Mesodermal cell (in vitro differentiated cells): ENCODE data around the gene TMEM229B.
"Not testable (repeated sequence)": the region's sequence is repeated elsewhere in the genome, so short reads cannot be mapped to it uniquely, and the experiment has no call there.

Source experiments
- H3K27ac ChIP-seq: 2 replicates; pipeline ENCODE4 v1.7.0; 2013; ENCODE audit warnings: mild to moderate bottlenecking, low read depth, low read length, moderate library complexity; ENCODE audit not compliant: severe bottlenecking
- H3K36me3 ChIP-seq: 2 replicates; pipeline ENCODE4 v1.7.1; 2013; ENCODE audit warnings: mild to moderate bottlenecking, low read length, moderate library complexity; ENCODE audit not compliant: control insufficient read depth, insufficient read depth
- H3K4me1 ChIP-seq: one replicate; pipeline ENCODE4 v1.7.1; 2013; ENCODE audit warnings: mild to moderate bottlenecking, low read length; ENCODE audit not compliant: insufficient read depth, control insufficient read depth, poor library complexity, severe bottlenecking
- H3K4me3 ChIP-seq: 2 replicates; pipeline ENCODE4 v1.7.0; 2013; ENCODE audit warnings: low read length, control low read depth, mild to moderate bottlenecking; ENCODE audit not compliant: insufficient read depth, poor library complexity, severe bottlenecking; ENCODE audit errors: extremely low read depth
- H3K9me3 ChIP-seq: 2 replicates; pipeline ENCODE4 v1.7.1; 2013; ENCODE audit warnings: mild to moderate bottlenecking, low read length, moderate library complexity; ENCODE audit not compliant: control insufficient read depth
- WGBS, 2 experiments: methylation state at CpG; one replicate each; pipeline ENCODE4 v1.1.5; 2013; ENCODE audit warnings: missing lambda C conversion rate in 2 of 2; ENCODE audit not compliant: insufficient coverage in 2 of 2; 5-methylcytosine and 5-hydroxymethylcytosine counted together

Gene TMEM229B

GRCh38 chr14:67457782-67458181, 30.7 kb downstream of the TMEM229B start:
- WGBS, 2 experiments = 28 to 32% methylated on average over 6 of the region's 6 CpGs
- H3K27ac ChIP-seq = no peak overlapping the region
- H3K9me3 ChIP-seq = no peaks in the 10 kb centered on the region
- H3K4me1 ChIP-seq = no peaks in the 10 kb centered on the region
- no peak overlapping the region for H3K4me3 ChIP-seq
- no peaks in the 10 kb centered on the region for H3K36me3 ChIP-seq

- Histone ChIP-seq H3K27ac (no peak overlapping the region), H3K4me1 (no peaks in the 10 kb centered on the region), H3K36me3 (no peaks in the 10 kb centered on the region), H3K9me3 (no peaks in the 10 kb centered on the region), H3K4me3 (no peak overlapping the region)
- 89 to 96% methylated on average over 3 to 4 of the region's 5 CpGs for WGBS, 2 experiments
Observed at GRCh38 chr14:67456732-67457131, 31.8 kb downstream of the TMEM229B start.

- H3K4me1 ChIP-seq = no peaks in the 10 kb centered on the region
- 96 to 100% methylated on average over 2 to 4 of the region's 5 CpGs for WGBS, 2 experiments
- H3K9me3 ChIP-seq = peaks cover 12% of the 10 kb centered on the region
- H3K27ac ChIP-seq = no peak overlapping the region
- no peak overlapping the region for H3K4me3 ChIP-seq
- H3K36me3 ChIP-seq = no peaks in the 10 kb centered on the region
Observed at GRCh38 chr14:67453575-67454300, 34.8 kb downstream of the TMEM229B start.

- H3K4me3 ChIP-seq, H3K36me3 ChIP-seq, H3K4me1 ChIP-seq, H3K27ac ChIP-seq: not testable (repeated sequence)
- WGBS, 2 experiments = 100% methylated on average over 5 of the region's 6 CpGs; no CpG with 5 or more reads in 1 of the 2 experiments
- peaks cover 12% of the 10 kb centered on the region for H3K9me3 ChIP-seq
Observed at GRCh38 chr14:67451667-67452066, 36.9 kb downstream of the TMEM229B start.

GRCh38 chr14:67449096-67449495, 39.4 kb downstream of the TMEM229B start:
- Histone ChIP-seq H3K27ac (no peak overlapping the region), H3K4me1 (peaks cover 9% of the 10 kb centered on the region), H3K9me3 (peaks cover 12% of the 10 kb centered on the region), H3K36me3 (no peaks in the 10 kb centered on the region), H3K4me3 (no peak overlapping the region)
- WGBS, 2 experiments = 86 to 92% methylated on average over 1 to 2 of the region's 2 CpGs

- peaks cover 13% of the 10 kb centered on the region for H3K4me1 ChIP-seq
- no peak overlapping the region for H3K27ac ChIP-seq
- H3K9me3 ChIP-seq = peaks cover 12% of the 10 kb centered on the region
- no peaks in the 10 kb centered on the region for H3K36me3 ChIP-seq
- no CpG with 5 or more reads among the region's 1 CpG for WGBS, 2 experiments
- H3K4me3 ChIP-seq = no peak overlapping the region
Observed at GRCh38 chr14:67447033-67447381, 41.5 kb downstream of the TMEM229B start.

GRCh38 chr14:67446371-67447032, 42.0 kb downstream of the TMEM229B start:
- H3K9me3 ChIP-seq = peaks cover 12% of the 10 kb centered on the region
- no peak overlapping the region for H3K27ac ChIP-seq
- WGBS, 2 experiments = 84 to 88% methylated on average over 6 to 7 of the region's 8 CpGs
- H3K4me1 ChIP-seq = peaks cover 13% of the 10 kb centered on the region
- H3K36me3 ChIP-seq = no peaks in the 10 kb centered on the region
- no peak overlapping the region for H3K4me3 ChIP-seq

GRCh38 chr14:67444395-67444794, 44.1 kb downstream of the TMEM229B start:
- 70 to 90% methylated on average over 1 to 3 of the region's 3 CpGs for WGBS, 2 experiments
- Histone ChIP-seq H3K9me3 (no peaks in the 10 kb centered on the region), H3K27ac (no peak overlapping the region), H3K36me3 (no peaks in the 10 kb centered on the region), H3K4me1 (peaks cover 13% of the 10 kb centered on the region), H3K4me3 (no peak overlapping the region)

- peaks cover 13% of the 10 kb centered on the region for H3K4me1 ChIP-seq
- no peaks in the 10 kb centered on the region for H3K9me3 ChIP-seq
- WGBS, 2 experiments = 93 to 96% methylated on average over 5 to 8 of the region's 8 CpGs
Observed at GRCh38 chr14:67442139-67442906, 46.2 kb downstream of the TMEM229B start.

GRCh38 chr14:67441672-67442071, 46.8 kb downstream of the TMEM229B start:
- Histone ChIP-seq H3K4me1 (peaks cover 13% of the 10 kb centered on the region), H3K27ac (no peak overlapping the region)
- WGBS, 2 experiments = 94 to 95% methylated on average over 6 to 7 of the region's 8 CpGs

More at GRCh38 chr14:67442139-67442906, 46.2 kb downstream of the TMEM229B start:
- no peak overlapping the region for H3K4me3 ChIP-seq
- H3K27ac ChIP-seq = no peak overlapping the region
- H3K36me3 ChIP-seq = no peaks in the 10 kb centered on the region

More at GRCh38 chr14:67441672-67442071, 46.8 kb downstream of the TMEM229B start:
- no peaks in the 10 kb centered on the region for H3K9me3 ChIP-seq
- H3K4me3 ChIP-seq = no peak overlapping the region
- H3K36me3 ChIP-seq = no peaks in the 10 kb centered on the region
